SJCRH30 (cell line): ENCODE measurements around the gene PFDN1. TPM values are rescaled to one million over a fixed set of nuclear protein-coding genes. Genes with fewer than 3 reads are reported as not detected.

Experiments used
- DNase-seq, 2 experiments: peaks; one replicate each; pipeline ENCODE4 v3.0.0-alpha.2; 2015 to 2020
- H3K27ac ChIP-seq: fragments of 250-450 bp; sonication (Bioruptor Pico); 2 replicates; pipeline ENCODE4 v1.5.1; 2020; ENCODE audit warnings: mild to moderate bottlenecking, moderate library complexity
- H3K27me3 ChIP-seq: fragments of 250-450 bp; sonication (Bioruptor Pico); 2 replicates; pipeline ENCODE4 v1.5.1; 2020; ENCODE audit warnings: mild to moderate bottlenecking, moderate library complexity
- H3K36me3 ChIP-seq: fragments of 250-450 bp; sonication (Bioruptor Pico); 2 replicates; pipeline ENCODE4 v1.5.1; 2020; ENCODE audit warnings: mild to moderate bottlenecking, moderate library complexity
- H3K4me1 ChIP-seq: fragments of 250-450 bp; sonication (Bioruptor Pico); 2 replicates; pipeline ENCODE4 v1.5.1; 2020; ENCODE audit warnings: mild to moderate bottlenecking, moderate library complexity
- H3K4me3 ChIP-seq: fragments of 250-450 bp; sonication (Bioruptor Pico); 2 replicates; pipeline ENCODE4 v1.5.1; 2020; ENCODE audit warnings: mild to moderate bottlenecking, moderate library complexity
- H3K9me3 ChIP-seq: fragments of 250-450 bp; sonication (Bioruptor Pico); replicated peaks from 2 replicates; pipeline ENCODE4 v1.5.1; 2020; ENCODE audit warnings: mild to moderate bottlenecking, moderate library complexity
- total RNA-seq: library from RNA; depleted of rRNA; stranded (reverse); fragments of >200 nt; shearing (Covaris generic); gene quantifications from 2 replicates; pipeline ENCODE4 v1.2.3, GENCODE V29; 2014; rRNA removed

Gene PFDN1
- total RNA-seq, 1 experiment from 2014 or later = 93.9 TPM

GRCh38 chr5:140196115-140196814, 106.6 kb downstream of the PFDN1 start:
- Histone ChIP-seq H3K36me3 (no peaks in the 10 kb centered on the region), H3K27ac (no peak overlapping the region), H3K9me3 (no peaks in the 10 kb centered on the region), H3K4me1 (no peaks in the 10 kb centered on the region), H3K4me3 (no peak overlapping the region), H3K27me3 (no peaks in the 10 kb centered on the region)
- DNase-seq = no peak

Other genes starting within 250 kb of the PFDN1 start
- 8.3 and 10.0 TPM in 2 replicates for gene PURA, start 189.0 kb downstream of the PFDN1 start, total RNA-seq
- gene IGIP, start 177.2 kb downstream of the PFDN1 start, total RNA-seq = 1.5 and 1.6 TPM in 2 replicates
- 9.4 and 10.5 TPM in 2 replicates for gene CYSTM1, start 127.9 kb downstream of the PFDN1 start, total RNA-seq
- 6.5 and 7.1 TPM in 2 replicates for gene HBEGF, start 43.5 kb upstream of the PFDN1 start, total RNA-seq
- gene SLC4A9, start 57.1 kb upstream of the PFDN1 start, total RNA-seq = not detected in 2 replicates
- 89.1 and 106 TPM in 2 replicates for gene ANKHD1, start 98.7 kb upstream of the PFDN1 start, total RNA-seq
- 0.57 and 1.3 TPM in 2 replicates for gene EIF4EBP3, start 244.6 kb upstream of the PFDN1 start, total RNA-seq